Mucosa of descending colon (tissue), 3 donors: ENCODE data around the gene PDE4D. TPM values are rescaled to one million over a fixed set of nuclear protein-coding genes. Genes with fewer than 3 reads are reported as not detected.

Experiments
- ATAC-seq: fragments of 200-7000 bp; cut with Tn5 transposase; one replicate; pipeline ENCODE4 v1.9.1; 2020; ENCODE audit warnings: mild to moderate bottlenecking, moderate library complexity
- DNase-seq, 3 donors: peaks; one replicate each; pipeline ENCODE4 v3.0.0-alpha.2; 2020
- H3K36me3 ChIP-seq: fragments of 200-600 bp; one replicate; pipeline ENCODE4 v1.8.0; 2021; ENCODE audit warnings: low read depth, mild to moderate bottlenecking
- H3K4me1 ChIP-seq: fragments of 200-600 bp; one replicate; pipeline ENCODE4 v1.8.0; 2021; ENCODE audit warnings: low read depth, mild to moderate bottlenecking
- H3K4me3 ChIP-seq: fragments of 200-600 bp; one replicate; pipeline ENCODE4 v1.8.0; 2021; ENCODE audit warnings: mild to moderate bottlenecking
- H3K9me3 ChIP-seq: fragments of 200-600 bp; one replicate; pipeline ENCODE4 v1.8.0; 2021; ENCODE audit warnings: mild to moderate bottlenecking
- intact Hi-C, 2 donors: fragments of 100-400 bp; cut with DNase I in 1 of 2; cut with micrococcal nuclease in 1 of 2; formaldehyde crosslinking; loops; one replicate each; pipeline versions ENCODE4 v1.11.0 to v1.11.1; 2022; cut with DNase I, micrococcal nuclease
- total RNA-seq, 3 donors: library from RNA; stranded (reverse); fragmentation: NEBNext Ultra II Directional in 2 of 3; extraction: Animal tissue kit (Norgen Biotek cat#: 25700) in 2 of 3; gene quantifications; one replicate each; pipeline versions ENCODE4 v1.2.1 to v1.2.4, GENCODE V29; 2021 to 2023
- TF ChIP-seq, protein P1 (sequence below): fragments of 200-600 bp; IDR thresholded peaks from one replicate; pipeline ENCODE4 v1.8.0; 2022; ENCODE audit warnings: antibody characterized with exemption, mild to moderate bottlenecking
- donor health status: DM: no; HTN: no; CAD: no; lungs with moderate emphysema.
- donor health status: DM: no; HTN: no; CAD: no.
- donor health status: DM: no; HTN: yes; CAD: no.

The PDE4D gene
- total RNA-seq, 3 donors from 2014 or later = 37.9 to 137 (median 100) TPM

DNA sequence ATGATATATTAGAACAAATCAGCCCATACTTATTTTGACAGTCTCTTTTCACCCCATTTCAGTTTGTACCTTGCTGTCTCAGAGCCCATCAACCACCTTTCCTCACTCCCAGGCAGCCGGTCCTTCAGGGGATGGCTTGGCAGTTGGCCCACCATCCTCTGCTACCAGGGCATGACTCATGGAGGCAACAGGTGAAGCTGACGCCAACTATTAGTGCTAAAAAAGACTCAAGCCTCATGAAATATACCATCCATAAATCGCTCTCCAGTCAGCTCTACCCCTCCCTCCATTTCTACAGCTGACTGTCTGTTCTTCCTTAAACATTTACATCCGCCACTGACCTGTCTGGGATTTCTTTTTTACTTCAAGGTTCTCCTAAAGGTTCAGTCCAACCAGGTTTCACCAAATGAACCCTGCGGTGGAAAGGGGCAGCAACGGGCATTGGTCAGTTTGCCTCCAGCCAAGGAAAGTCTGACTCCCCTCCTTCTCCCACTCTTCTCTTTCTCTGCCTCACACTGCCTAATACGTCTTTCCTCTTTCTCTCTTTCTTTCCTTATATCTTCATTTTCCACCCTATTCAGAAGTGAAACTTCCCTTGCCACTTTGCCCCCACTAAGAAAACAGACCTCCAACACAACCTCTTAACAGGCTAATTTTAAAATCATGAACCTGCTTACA is 871.5 kb downstream of the PDE4D start:
- intact Hi-C loops = no loop called here
- H3K4me1 ChIP-seq = peaks cover 20% of the 10 kb centered on the region
- no peaks in the 10 kb centered on the region for H3K36me3 ChIP-seq
- peak in 1 of 3 donors; percentile 31 for DNase-seq
- no peak overlapping the region for H3K4me3 ChIP-seq
- peak; percentile 12 for ATAC-seq
- H3K9me3 ChIP-seq = no peaks in the 10 kb centered on the region
- TF ChIP-seq, protein P1, sequence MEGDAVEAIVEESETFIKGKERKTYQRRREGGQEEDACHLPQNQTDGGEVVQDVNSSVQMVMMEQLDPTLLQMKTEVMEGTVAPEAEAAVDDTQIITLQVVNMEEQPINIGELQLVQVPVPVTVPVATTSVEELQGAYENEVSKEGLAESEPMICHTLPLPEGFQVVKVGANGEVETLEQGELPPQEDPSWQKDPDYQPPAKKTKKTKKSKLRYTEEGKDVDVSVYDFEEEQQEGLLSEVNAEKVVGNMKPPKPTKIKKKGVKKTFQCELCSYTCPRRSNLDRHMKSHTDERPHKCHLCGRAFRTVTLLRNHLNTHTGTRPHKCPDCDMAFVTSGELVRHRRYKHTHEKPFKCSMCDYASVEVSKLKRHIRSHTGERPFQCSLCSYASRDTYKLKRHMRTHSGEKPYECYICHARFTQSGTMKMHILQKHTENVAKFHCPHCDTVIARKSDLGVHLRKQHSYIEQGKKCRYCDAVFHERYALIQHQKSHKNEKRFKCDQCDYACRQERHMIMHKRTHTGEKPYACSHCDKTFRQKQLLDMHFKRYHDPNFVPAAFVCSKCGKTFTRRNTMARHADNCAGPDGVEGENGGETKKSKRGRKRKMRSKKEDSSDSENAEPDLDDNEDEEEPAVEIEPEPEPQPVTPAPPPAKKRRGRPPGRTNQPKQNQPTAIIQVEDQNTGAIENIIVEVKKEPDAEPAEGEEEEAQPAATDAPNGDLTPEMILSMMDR = no peak

DNA sequence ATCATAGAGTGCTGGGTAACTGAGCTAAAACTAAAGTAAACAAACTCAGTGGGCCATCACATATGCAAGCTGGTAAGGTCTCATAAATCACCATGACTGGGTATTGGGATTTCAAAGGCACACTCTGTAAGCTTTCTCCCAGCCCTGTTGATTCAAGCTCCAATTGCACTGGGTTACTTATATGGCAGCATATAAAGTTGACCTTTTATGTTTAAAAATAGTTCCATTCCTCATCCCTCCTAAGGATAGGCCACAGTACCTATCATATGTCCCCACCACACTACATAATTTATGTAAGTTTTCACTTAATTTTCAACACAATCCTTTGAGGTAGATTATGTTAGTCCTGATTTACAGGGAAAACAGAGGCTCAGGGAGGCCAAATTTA is 872.2 kb downstream of the PDE4D start:
- H3K36me3 ChIP-seq = no peaks in the 10 kb centered on the region
- peak; percentile 85 for ATAC-seq
- intact Hi-C loops = no loop called here
- H3K9me3 ChIP-seq = no peaks in the 10 kb centered on the region
- TF ChIP-seq, protein P1 = no peak
- no peak overlapping the region for H3K4me3 ChIP-seq
- no peak for DNase-seq
- H3K4me1 ChIP-seq = peaks cover 20% of the 10 kb centered on the region

DNA sequence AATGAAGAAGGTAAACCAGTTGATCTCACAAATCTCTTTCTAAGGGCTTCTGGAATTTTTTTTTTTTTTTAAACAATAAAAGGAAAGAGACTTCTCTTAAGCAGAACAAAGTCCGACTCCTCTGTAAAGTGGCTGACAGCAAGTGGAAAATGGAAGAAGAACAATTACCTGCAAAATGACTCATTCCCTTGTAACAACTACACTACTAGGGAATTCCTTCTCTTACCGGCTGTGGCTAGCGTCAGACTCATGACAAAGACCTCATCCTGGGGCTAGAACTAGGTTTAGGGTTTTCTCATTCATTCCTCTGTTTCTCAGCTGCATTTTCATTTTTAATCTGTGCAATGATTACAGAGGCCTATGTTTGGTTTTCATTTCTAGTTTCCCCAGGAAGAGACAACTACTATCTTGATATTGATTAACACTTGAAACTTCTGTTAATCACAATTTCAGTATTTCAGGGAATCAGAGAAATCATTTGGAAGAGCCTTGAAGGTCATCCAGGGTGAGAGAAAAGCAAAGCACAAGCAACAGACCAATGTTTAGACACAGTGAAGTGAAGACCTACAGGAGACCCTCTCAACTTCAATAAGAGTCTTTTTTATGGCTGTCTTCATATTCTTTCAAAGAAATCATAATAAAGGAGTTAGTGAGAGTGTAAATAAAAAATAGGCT is 872.8 kb downstream of the PDE4D start:
- no peaks in the 10 kb centered on the region for H3K36me3 ChIP-seq
- H3K4me1 ChIP-seq = peaks cover 20% of the 10 kb centered on the region
- H3K9me3 ChIP-seq = no peaks in the 10 kb centered on the region
- no peak for DNase-seq
- no peak overlapping the region for H3K4me3 ChIP-seq
- intact Hi-C loops = no loop called here
- TF ChIP-seq, protein P1 = no peak
- peak; percentile 95 for ATAC-seq

DNA sequence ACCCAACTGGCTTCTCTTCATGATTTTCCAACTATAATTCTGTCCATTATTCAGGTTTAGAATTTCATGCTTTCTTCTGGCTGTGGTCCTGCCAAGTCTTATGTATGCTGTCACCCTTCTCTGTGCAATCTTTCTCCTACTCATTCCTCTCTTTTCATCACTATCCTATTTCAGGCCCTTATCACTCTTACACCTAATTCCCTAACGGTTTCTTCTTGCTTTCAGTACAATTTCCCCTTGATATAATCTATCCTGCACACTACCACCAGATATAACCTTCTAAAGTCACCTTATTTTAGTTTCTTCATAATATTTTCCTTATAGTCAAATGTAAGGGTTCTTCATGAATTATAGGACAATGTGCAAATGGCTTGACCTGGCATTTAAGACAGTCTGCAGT is 874.4 kb downstream of the PDE4D start:
- TF ChIP-seq, protein P1 = no peak
- Histone ChIP-seq H3K36me3 (no peaks in the 10 kb centered on the region), H3K4me1 (peaks cover 20% of the 10 kb centered on the region), H3K4me3 (no peak overlapping the region), H3K9me3 (no peaks in the 10 kb centered on the region)
- intact Hi-C loops = no loop called here
- ATAC-seq (no peak), DNase-seq (no peak)

DNA sequence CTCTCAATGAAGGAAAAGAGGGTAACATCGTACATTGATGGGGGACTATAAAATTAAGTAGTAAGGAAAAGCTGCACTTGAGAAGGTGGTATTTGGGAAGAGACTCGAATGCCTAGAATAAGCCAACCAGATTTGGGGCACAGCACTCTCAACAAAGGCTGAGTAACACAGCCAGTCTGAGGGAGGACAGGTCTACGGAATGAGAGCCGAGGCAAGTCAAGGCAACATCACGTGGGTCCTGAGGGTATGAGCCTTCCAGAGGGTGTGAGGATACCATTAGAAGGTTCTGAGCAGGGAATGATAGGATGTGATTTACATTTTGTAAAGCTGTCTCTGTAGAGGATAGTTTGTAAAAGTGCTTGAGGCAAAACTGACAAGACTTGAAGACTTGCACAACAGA is 876.6 kb downstream of the PDE4D start:
- Histone ChIP-seq H3K9me3 (peaks cover 2% of the 10 kb centered on the region), H3K36me3 (no peaks in the 10 kb centered on the region), H3K4me3 (no peak overlapping the region), H3K4me1 (peaks cover 20% of the 10 kb centered on the region)
- TF ChIP-seq, protein P1 = no peak
- intact Hi-C loops = no loop called here
- no peak for ATAC-seq
- no peak for DNase-seq
